ENCODE measurements around the gene CRISPLD2. TPM values are rescaled to one million over a fixed set of nuclear protein-coding genes. Genes with fewer than 3 reads are reported as not detected.

The CRISPLD2 gene
- total RNA-seq, 1 donor from 2014 or later: 34.9 TPM

GRCh38 chr16:84832488-84833143, 12.8 kb downstream of the CRISPLD2 start:
- peak; percentile 71 for DNase-seq
- no peaks in the 10 kb centered on the region for H3K9me3 ChIP-seq
- ATAC-seq: peak; percentile 64 to 74
- peak overlapping the region; percentile 75 for H3K27ac ChIP-seq
- H3K27me3 ChIP-seq (ENCODE audit: low read depth): no peaks in the 10 kb centered on the region
- peak overlapping the region; percentile 28 for H3K4me3 ChIP-seq
- no peaks in the 10 kb centered on the region for H3K36me3 ChIP-seq
- intact Hi-C loops (cut with DNase I): no loop called here
- TF ChIP-seq CTCF (IDR thresholded peaks at IDR 0.05): no peak
- H3K4me1 ChIP-seq: peaks cover 31% of the 10 kb centered on the region

GRCh38 chr16:84833144-84833500, 13.3 kb downstream of the CRISPLD2 start:
- Histone ChIP-seq H3K27me3 (ENCODE audit: low read depth) (no peaks in the 10 kb centered on the region), H3K9me3 (no peaks in the 10 kb centered on the region), H3K4me1 (peaks cover 31% of the 10 kb centered on the region), H3K27ac (peak overlapping the region; percentile 75), H3K36me3 (no peaks in the 10 kb centered on the region), H3K4me3 (peak overlapping the region; percentile 28)
- DNase-seq (no peak), ATAC-seq (no peak)
- intact Hi-C loops (cut with DNase I): no loop called here
- TF ChIP-seq CTCF (IDR thresholded peaks at IDR 0.05): no peak

- peaks cover 4% of the 10 kb centered on the region for H3K36me3 ChIP-seq
- intact Hi-C loops (cut with DNase I): no loop called here
- H3K4me3 ChIP-seq: no peak overlapping the region
- DNase-seq (no peak), ATAC-seq (no peak)
- H3K27ac ChIP-seq: peak overlapping the region; percentile 75
- TF ChIP-seq CTCF (IDR thresholded peaks at IDR 0.05): no peak
- H3K4me1 ChIP-seq: peaks cover 25% of the 10 kb centered on the region
- H3K27me3 ChIP-seq (ENCODE audit: low read depth): no peaks in the 10 kb centered on the region
- H3K9me3 ChIP-seq: no peaks in the 10 kb centered on the region
Observed at GRCh38 chr16:84833542-84834402, 14.0 kb downstream of the CRISPLD2 start.

- no peak for TF ChIP-seq CTCF (IDR thresholded peaks at IDR 0.05)
- no peak overlapping the region for H3K4me3 ChIP-seq
- no peaks in the 10 kb centered on the region for H3K27me3 ChIP-seq (ENCODE audit: low read depth)
- no peaks in the 10 kb centered on the region for H3K9me3 ChIP-seq
- peaks cover 10% of the 10 kb centered on the region for H3K36me3 ChIP-seq
- H3K27ac ChIP-seq: peak overlapping the region; percentile 75
- H3K4me1 ChIP-seq: peaks cover 19% of the 10 kb centered on the region
- intact Hi-C loops (cut with DNase I): no loop called here
- ATAC-seq: no peak
- no peak for DNase-seq
Observed at GRCh38 chr16:84834403-84834772, 14.6 kb downstream of the CRISPLD2 start.

GRCh38 chr16:84836234-84836647, 16.5 kb downstream of the CRISPLD2 start:
- intact Hi-C loops (cut with DNase I): no loop called here
- H3K36me3 ChIP-seq: peaks cover 13% of the 10 kb centered on the region
- peaks cover 13% of the 10 kb centered on the region for H3K4me1 ChIP-seq
- H3K9me3 ChIP-seq: no peaks in the 10 kb centered on the region
- H3K27ac ChIP-seq: peak overlapping the region; percentile 70
- H3K4me3 ChIP-seq: no peak overlapping the region
- TF ChIP-seq CTCF (IDR thresholded peaks at IDR 0.05): no peak
- no peaks in the 10 kb centered on the region for H3K27me3 ChIP-seq (ENCODE audit: low read depth)
- peak; percentile 39 to 53 for ATAC-seq
- peak; percentile 50 for DNase-seq
